H1 (cell line): ENCODE data around the gene PELI2. TPM values are rescaled to one million over a fixed set of nuclear protein-coding genes. Genes with fewer than 3 reads are reported as not detected.

Source experiments
- CTCF ChIA-PET: fragments of 300-600 bp; sonication (Branson Sonifier 250); formaldehyde crosslinking; loops from one replicate; lab custom pipeline; 2021; ENCODE audit not compliant: partially characterized antibody; lab: Charles Lee
- POLR2A ChIA-PET: fragments of 300-600 bp; sonication (Branson Sonifier 250); formaldehyde crosslinking; loops from one replicate; lab custom pipeline; 2021; ENCODE audit warnings: inconsistent platforms; ENCODE audit not compliant: partially characterized antibody; lab: Charles Lee
- DNase-seq, 2 experiments: peaks; one replicate each; pipeline versions ENCODE4 v3.0.0 to v3.0.0-alpha.2; 2010 to 2022; ENCODE audit warnings: low spot score in 2 of 2, low read depth in 1 of 2, mixed read lengths in 1 of 2
- FAIRE-seq: peaks from 2 replicates; lab custom pipeline; 2011; peaks lifted over from hg19 to GRCh38; lab: Jason Lieb, UNC
- H2AFZ ChIP-seq: 2 replicates; pipeline ENCODE4 v1.8.1; 2012; ENCODE audit warnings: low read length, inconsistent platforms
- H2AK5ac ChIP-seq: 2 replicates; pipeline ENCODE4 v1.6.1; 2013; ENCODE audit warnings: low read depth, low read length
- H2BK120ac ChIP-seq: replicated peaks from 2 replicates; pipeline ENCODE3; 2013; ENCODE audit warnings: low read depth, low read length, inconsistent platforms
- H2BK12ac ChIP-seq: 2 replicates; pipeline ENCODE4 v1.6.1; 2013; ENCODE audit warnings: low read depth, low read length
- H2BK15ac ChIP-seq: 2 replicates; pipeline ENCODE4 v1.6.1; 2013; ENCODE audit warnings: low read length
- H2BK20ac ChIP-seq: 2 replicates; pipeline ENCODE4 v1.6.1; 2013; ENCODE audit warnings: low read length
- H2BK5ac ChIP-seq: 2 replicates; pipeline ENCODE4 v1.6.1; 2013; ENCODE audit warnings: low read depth, low read length
- H3K14ac ChIP-seq: 2 replicates; pipeline ENCODE4 v1.6.1; 2013; ENCODE audit warnings: inconsistent platforms; ENCODE audit not compliant: insufficient read length
- H3K18ac ChIP-seq: 2 replicates; pipeline ENCODE4 v1.6.1; 2013; ENCODE audit warnings: low read length; ENCODE audit errors: extremely low read depth
- H3K23ac ChIP-seq: 2 replicates; pipeline ENCODE4 v1.6.1; 2013; ENCODE audit warnings: inconsistent platforms; ENCODE audit not compliant: insufficient read length
- H3K23me2 ChIP-seq: 2 replicates; pipeline ENCODE4 v1.6.1; 2013; ENCODE audit warnings: low read depth, low read length
- H3K27ac ChIP-seq: 2 replicates; pipeline ENCODE4 v1.6.1; 2011; ENCODE audit warnings: low read depth, low read length, inconsistent platforms
- H3K27me3 ChIP-seq, 4 experiments: replicated peaks in 1 of 4; 1 replicate in 1 of 4; 2 replicates in 3 of 4; pipeline versions ENCODE4 v1.6.1 to v1.8.1; 2011 to 2013; ENCODE audit warnings: low read length in 3 of 4, mild to moderate bottlenecking in 3 of 4, inconsistent platforms in 2 of 4, mixed read lengths in 2 of 4, moderate library complexity in 1 of 4; ENCODE audit not compliant: control insufficient read depth in 3 of 4, insufficient read depth in 3 of 4; ENCODE audit errors: extremely low read depth in 1 of 4
- H3K36me3 ChIP-seq, 4 experiments: 2 replicates each; pipeline versions ENCODE4 v1.6.1 to v1.8.1; 2011 to 2013; ENCODE audit warnings: mild to moderate bottlenecking in 4 of 4, low read length in 3 of 4, moderate library complexity in 2 of 4, control low read depth in 1 of 4, inconsistent platforms in 1 of 4; ENCODE audit not compliant: insufficient read depth in 4 of 4, control insufficient read depth in 2 of 4
- H3K4ac ChIP-seq: replicated peaks from 2 replicates; pipeline ENCODE3; 2013; ENCODE audit warnings: low read length, low read depth, mixed read lengths, inconsistent platforms; ENCODE audit not compliant: insufficient read length
- H3K4me1 ChIP-seq, 4 experiments: replicated peaks in 1 of 4; 1 replicate in 1 of 4; 2 replicates in 3 of 4; pipeline versions ENCODE4 v1.6.1 to v1.8.1; 2011 to 2013; ENCODE audit warnings: low read length in 3 of 4, inconsistent platforms in 2 of 4, mixed read lengths in 1 of 4; ENCODE audit not compliant: insufficient read depth in 4 of 4, control insufficient read depth in 3 of 4
- H3K4me2 ChIP-seq, 2 experiments: 2 replicates each; pipeline versions ENCODE4 v1.6.1 to v1.8.1; 2011 to 2013; ENCODE audit warnings: low read depth in 2 of 2, low read length in 2 of 2, control low read depth in 1 of 2, inconsistent platforms in 1 of 2, mild to moderate bottlenecking in 1 of 2; ENCODE audit not compliant: insufficient read depth in 1 of 2
- H3K4me3 ChIP-seq, 4 experiments: fragments of 200-600, 300-600 bp in 1 of 4; sonication (generic), shearing (Covaris generic), sonication (Bioruptor Twin) in 1 of 4; 2 replicates each; pipeline versions ENCODE4 v1.5.1 to v1.8.1; 2011 to 2016; ENCODE audit warnings: low read length in 4 of 4, low read depth in 3 of 4, control low read depth in 2 of 4, inconsistent platforms in 2 of 4, mild to moderate bottlenecking in 2 of 4, mixed read lengths in 1 of 4, moderate library complexity in 1 of 4; ENCODE audit not compliant: insufficient read depth in 2 of 4; ENCODE audit errors: extremely low read depth in 1 of 4
- H3K56ac ChIP-seq: replicated peaks from 2 replicates; pipeline ENCODE3; 2013; ENCODE audit warnings: low read depth, mild to moderate bottlenecking, mixed read lengths, low read length, inconsistent platforms; ENCODE audit not compliant: insufficient read length
- H3K79me1 ChIP-seq: 2 replicates; pipeline ENCODE4 v1.6.1; 2013; ENCODE audit warnings: low read depth, low read length, control low read depth
- H3K79me2 ChIP-seq, 2 experiments: 2 replicates each; pipeline versions ENCODE4 v1.6.1 to v1.8.1; 2012 to 2013; ENCODE audit warnings: low read length in 2 of 2, mild to moderate bottlenecking in 2 of 2, inconsistent platforms in 1 of 2; ENCODE audit not compliant: insufficient read depth in 2 of 2, control insufficient read depth in 1 of 2
- H3K9ac ChIP-seq, 4 experiments: replicated peaks in 1 of 4; 1 replicate in 1 of 4; 2 replicates in 3 of 4; pipeline versions ENCODE4 v1.6.1 to v1.8.1; 2011 to 2013; ENCODE audit warnings: low read depth in 3 of 4, low read length in 3 of 4, control low read depth in 2 of 4, mild to moderate bottlenecking in 2 of 4, moderate library complexity in 2 of 4, inconsistent platforms in 1 of 4; ENCODE audit errors: extremely low read depth in 1 of 4
- H3K9me3 ChIP-seq, 2 experiments: 2 replicates each; pipeline versions ENCODE4 v1.6.1 to v1.8.1; 2012 to 2013; ENCODE audit warnings: mild to moderate bottlenecking in 2 of 2, moderate library complexity in 2 of 2, control low read depth in 1 of 2, inconsistent platforms in 1 of 2, low read depth in 1 of 2, low read length in 1 of 2, mixed read lengths in 1 of 2; ENCODE audit not compliant: insufficient read depth in 2 of 2
- H4K20me1 ChIP-seq, 2 experiments: replicated peaks in 1 of 2; 2 replicates each; pipeline versions ENCODE3 to v1.8.1; 2011 to 2013; ENCODE audit warnings: inconsistent platforms in 2 of 2, low read length in 2 of 2, mild to moderate bottlenecking in 1 of 2; ENCODE audit not compliant: insufficient read depth in 2 of 2, control insufficient read depth in 1 of 2
- H4K5ac ChIP-seq: 2 replicates; pipeline ENCODE4 v1.6.1; 2013; ENCODE audit warnings: low read length, low read depth, mixed read lengths, inconsistent platforms; ENCODE audit not compliant: insufficient read length
- H4K8ac ChIP-seq: 2 replicates; pipeline ENCODE4 v1.8.0; 2013; ENCODE audit warnings: mild to moderate bottlenecking, moderate library complexity, low read length, inconsistent platforms; ENCODE audit not compliant: insufficient read depth; ENCODE audit errors: extremely low read depth
- H4K91ac ChIP-seq: replicated peaks from 2 replicates; pipeline ENCODE3; 2013; ENCODE audit warnings: low read length, mixed read lengths, inconsistent platforms; ENCODE audit not compliant: insufficient read length
- KDM1A ChIP-seq: fragments of 200-600, 300-600 bp; sonication (generic); IDR thresholded peaks from 2 replicates; pipeline ENCODE4 v1.7.1; 2016; ENCODE audit warnings: mild to moderate bottlenecking, low read length, borderline replicate concordance
- SIN3A ChIP-seq, 2 experiments: IDR thresholded peaks in 1 of 2; conservative IDR thresholded peaks in 1 of 2; 2 replicates each; pipeline ENCODE4 v1.6.1; 2011 to 2012; ENCODE audit warnings: low read length in 2 of 2, improper control_type of control experiment in 1 of 2, low read depth in 1 of 2, mild to moderate bottlenecking in 1 of 2
- SP1 ChIP-seq: IDR thresholded peaks from 2 replicates; pipeline ENCODE4 v1.6.1; 2011; ENCODE audit warnings: low read depth, low read length
- whole genome bisulfite sequencing, 2 experiments: shearing (Covaris generic) in 1 of 2; methylation state at CpG; one replicate each; pipeline versions ENCODE4 v1.1.6 to v1.1.7; 2013 to 2015; ENCODE audit warnings: low lambda C conversion rate in 2 of 2, mixed read lengths in 2 of 2, inconsistent platforms in 1 of 2, low coverage in 1 of 2, missing lambda C conversion rate in 1 of 2; ENCODE audit not compliant: insufficient replicate concordance in 2 of 2, insufficient coverage in 1 of 2, insufficient read length in 1 of 2; ENCODE audit errors: extremely low coverage in 1 of 2, missing lambda C conversion rate in 1 of 2; 5-methylcytosine and 5-hydroxymethylcytosine counted together
- polyA plus RNA-seq, 7 experiments: library from polyadenylated mRNA; depleted of rRNA in 3 of 7; stranded (reverse) in 5 of 7; unstranded in 2 of 7; fragments of >200 nt in 5 of 7; fragments of 200-250 nt in 2 of 7; gene quantifications; 1 replicate in 5 of 7; 2 replicates in 1 of 7; 4 replicates in 1 of 7; pipeline versions ENCODE4 v1.2.1 to v1.2.3, GENCODE V29; 2011 to 2013; ENCODE audit warnings: missing spikeins in 2 of 7, mixed read lengths in 2 of 7
- total RNA-seq: library from RNA; stranded (reverse); fragmentation: NEBNext Ultra II Directional; extraction: Animal tissue kit (Norgen Biotek cat#: 25700); gene quantifications from 2 replicates; pipeline ENCODE4 v1.2.1, GENCODE V29; 2021
- TF ChIP-seq, protein P1 (sequence below): IDR thresholded peaks from 2 replicates; pipeline ENCODE4 v1.6.1; 2012; ENCODE audit warnings: inconsistent platforms

PELI2 gene
- total and polyA plus RNA-seq, 2 of the 8 experiments (the other 6 are each of a cell fraction or from before 2014, with no cell fraction given): 14.6 to 25.7 TPM

DNA sequence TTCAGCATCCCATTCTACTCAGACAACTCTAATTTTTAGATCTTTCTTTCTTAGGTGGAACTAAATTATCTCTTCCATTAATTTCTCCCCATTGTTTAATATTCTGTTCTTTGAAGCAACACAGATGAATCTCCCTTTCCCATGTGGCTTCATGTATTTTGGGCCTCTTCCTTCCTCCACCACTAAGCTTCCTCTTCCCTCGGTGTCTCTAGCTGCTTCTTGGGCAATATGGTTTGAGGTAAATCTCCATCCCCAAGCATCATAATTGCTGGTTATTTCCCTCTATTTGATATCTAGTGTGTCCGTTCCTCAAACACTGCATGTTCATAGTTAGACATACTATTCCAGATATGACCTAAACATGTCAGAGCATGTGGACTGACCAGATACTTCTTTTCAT is 119.2 kb downstream of the PELI2 start:
- Histone ChIP-seq H3K9ac (no peak overlapping the region), H3K4me3 (no peak overlapping the region), H3K79me2 (no peaks in the 10 kb centered on the region), H3K56ac (no peak overlapping the region), H2BK12ac (no peak overlapping the region), H3K23me2 (0 out of 2 replicates have a peak, but pooled peaks cover 3% of the 10 kb centered on the region), H2AK5ac (no peak overlapping the region), H3K36me3 (no peaks in the 10 kb centered on the region), H3K79me1 (no peaks in the 10 kb centered on the region; the same call in none of the 2 replicates), H4K91ac (no peak overlapping the region), H4K5ac (no peak overlapping the region), H3K4ac (no peak overlapping the region), H3K4me1 (no peaks in the 10 kb centered on the region), H3K14ac (no peak overlapping the region), H2BK120ac (no peak overlapping the region), H2AFZ (no peak overlapping the region), H4K20me1 (no peaks in the 10 kb centered on the region), H3K9me3 (no peaks in the 10 kb centered on the region), H3K27me3 (no peaks in the 10 kb centered on the region), H2BK5ac (no peak overlapping the region), H2BK20ac (no peak overlapping the region), H3K4me2 (no peak overlapping the region), H3K27ac (no peak overlapping the region), H2BK15ac (no peak overlapping the region), H4K8ac (no peak overlapping the region), H3K18ac (no peak overlapping the region), H3K23ac (no peak overlapping the region)
- 86% methylated on average over 2 of the region's 2 CpGs; no CpG with 5 or more reads in 1 of the 2 experiments for WGBS, 2 experiments
- no peak for FAIRE-seq
- TF ChIP-seq, protein P1, sequence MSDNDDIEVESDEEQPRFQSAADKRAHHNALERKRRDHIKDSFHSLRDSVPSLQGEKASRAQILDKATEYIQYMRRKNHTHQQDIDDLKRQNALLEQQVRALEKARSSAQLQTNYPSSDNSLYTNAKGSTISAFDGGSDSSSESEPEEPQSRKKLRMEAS: no peak
- TF ChIP-seq SIN3A (conservative IDR thresholded peaks at IDR 0.05 in 1 of 2, IDR thresholded peaks at IDR 0.05 in 1 of 2; ENCODE audit: low read depth in 1 of 2, low read length in 2 of 2): no peak
- no peak for TF ChIP-seq SP1
- TF ChIP-seq KDM1A: no peak
- ChIA-PET POLR2A (no interaction called here), CTCF (no interaction called here)
- DNase-seq: no peak
